Caco-2 (cell line): ENCODE data around the gene CENPV. TPM values are rescaled to one million over a fixed set of nuclear protein-coding genes. Genes with fewer than 3 reads are reported as not detected.

Experiments
- BruUV-seq: library from RNA; stranded (reverse); fragments of 400-500 nt; replicated peaks from 2 replicates; lab custom pipeline; 2021; lab: Mats Ljungman, UMichigan
- CTCF ChIA-PET: fragments of 300-600 bp; sonication (Branson Sonifier 250); formaldehyde crosslinking; loops from one replicate; lab custom pipeline; 2022; ENCODE audit warnings: antibody characterized with exemption; lab: Charles Lee
- POLR2A ChIA-PET: fragments of 300-600 bp; sonication (Branson Sonifier 250); formaldehyde crosslinking; loops from one replicate; lab custom pipeline; 2022; ENCODE audit warnings: antibody characterized with exemption; lab: Charles Lee
- DNase-seq, 2 experiments: peaks; one replicate each; pipeline versions ENCODE4 v3.0.0 to v3.0.0-alpha.2; 2020 to 2022
- H3K27me3 ChIP-seq: replicated peaks from 2 replicates; pipeline ENCODE4 v1.6.0; 2011; ENCODE audit warnings: low read length; ENCODE audit not compliant: control insufficient read depth, insufficient read depth
- H3K36me3 ChIP-seq: 2 replicates; pipeline ENCODE4 v1.5.1; 2011; ENCODE audit warnings: low read length; ENCODE audit not compliant: control insufficient read depth, insufficient read depth
- H3K4me1 ChIP-seq: fragments of 250-450 bp; sonication (Bioruptor Pico); 2 replicates; pipeline ENCODE4 v1.5.1; 2020; ENCODE audit warnings: mild to moderate bottlenecking
- H3K4me3 ChIP-seq: 2 replicates; pipeline ENCODE4 v1.5.1; 2011; ENCODE audit warnings: low read depth, mild to moderate bottlenecking, control low read depth, low read length
- H3K9me3 ChIP-seq: fragments of 250-450 bp; sonication (Bioruptor Pico); 2 replicates; pipeline ENCODE4 v1.5.1; 2020; ENCODE audit warnings: mild to moderate bottlenecking, moderate library complexity
- H3K27ac Mint-ChIP-seq: one replicate; pipeline ENCODE4 v1.8.0; 2022; ENCODE audit warnings: mixed read lengths; ENCODE audit not compliant: unreplicated experiment
- H3K27me3 Mint-ChIP-seq: one replicate; pipeline ENCODE4 v1.8.0; 2022; ENCODE audit warnings: mixed read lengths; ENCODE audit not compliant: insufficient read depth, unreplicated experiment
- H3K36me3 Mint-ChIP-seq: one replicate; pipeline ENCODE4 v1.8.0; 2022; ENCODE audit warnings: mild to moderate bottlenecking, mixed read lengths; ENCODE audit not compliant: insufficient read depth, unreplicated experiment
- H3K4me1 Mint-ChIP-seq: one replicate; pipeline ENCODE4 v1.8.0; 2022; ENCODE audit warnings: low read depth, mixed read lengths; ENCODE audit not compliant: unreplicated experiment
- H3K4me3 Mint-ChIP-seq: one replicate; pipeline ENCODE4 v1.8.0; 2022; ENCODE audit warnings: mild to moderate bottlenecking, moderate library complexity, mixed read lengths; ENCODE audit not compliant: unreplicated experiment
- H3K9me3 Mint-ChIP-seq: one replicate; pipeline ENCODE4 v1.8.0; 2022; ENCODE audit warnings: mixed read lengths; ENCODE audit not compliant: unreplicated experiment
- CTCF ChIP-seq, 2 experiments: fragments of 200-600 bp in 1 of 2; IDR thresholded peaks; 1 replicate in 1 of 2; 2 replicates in 1 of 2; pipeline versions ENCODE4 v1.5.1 to v1.8.0; 2011 to 2022; ENCODE audit warnings: antibody characterized with exemption in 1 of 2, control low read depth in 1 of 2, inconsistent platforms in 1 of 2, low read depth in 1 of 2, low read length in 1 of 2, mild to moderate bottlenecking in 1 of 2, moderate library complexity in 1 of 2; ENCODE audit not compliant: insufficient read depth in 1 of 2, severe bottlenecking in 1 of 2, unreplicated experiment in 1 of 2
- intact Hi-C: fragments of 100-400 bp; cut with micrococcal nuclease; formaldehyde crosslinking; loops from one replicate; pipeline ENCODE4 v1.10.0; 2022; ENCODE audit not compliant: unreplicated experiment
- total RNA-seq: library from RNA; stranded (reverse); gene quantifications from 2 replicates; pipeline ENCODE4 v1.2.3, GENCODE V29; 2022

CENPV gene
- total RNA-seq, 1 experiment from 2014 or later, result 92.8 TPM

GRCh38 chr17:16322636-16323035, 30.6 kb downstream of the CENPV start:
- no peaks in the 10 kb centered on the region for H3K9me3 Mint-ChIP-seq
- intact Hi-C loops, result no loop called here
- H3K4me1 Mint-ChIP-seq, result no peaks in the 10 kb centered on the region
- no peak for TF ChIP-seq CTCF (IDR thresholded peaks at IDR 0.05; ENCODE audit: insufficient read depth in 1 of 2, low read depth in 1 of 2, low read length in 1 of 2, severe bottlenecking in 1 of 2, unreplicated experiment in 1 of 2)
- POLR2A ChIA-PET, result no interaction called here
- no peak overlapping the region for H3K4me3 Mint-ChIP-seq
- H3K27me3 ChIP-seq, result no peaks in the 10 kb centered on the region
- H3K36me3 Mint-ChIP-seq, result no peaks in the 10 kb centered on the region
- H3K4me3 ChIP-seq, result no peak overlapping the region
- H3K36me3 ChIP-seq, result no peaks in the 10 kb centered on the region
- no peak overlapping the region for H3K27ac Mint-ChIP-seq
- H3K4me1 ChIP-seq, result no peaks in the 10 kb centered on the region
- H3K9me3 ChIP-seq, result no peaks in the 10 kb centered on the region
- H3K27me3 Mint-ChIP-seq, result no peaks in the 10 kb centered on the region
- DNase-seq, result no peak
- CTCF ChIA-PET, result no interaction called here
- BruUV-seq, result no TSS peak

GRCh38 chr17:16319969-16320368, 33.3 kb downstream of the CENPV start:
- Mint-ChIP-seq H3K9me3 (no peaks in the 10 kb centered on the region), H3K4me1 (no peaks in the 10 kb centered on the region), H3K36me3 (no peaks in the 10 kb centered on the region), H3K27ac (no peak overlapping the region), H3K27me3 (no peaks in the 10 kb centered on the region), H3K4me3 (no peak overlapping the region)
- intact Hi-C loops, result no loop called here
- CTCF ChIA-PET, result no interaction called here
- H3K9me3 ChIP-seq, result no peaks in the 10 kb centered on the region
- POLR2A ChIA-PET, result no interaction called here
- BruUV-seq, result no TSS peak
- no peak for DNase-seq
- no peaks in the 10 kb centered on the region for H3K27me3 ChIP-seq
- no peaks in the 10 kb centered on the region for H3K36me3 ChIP-seq
- TF ChIP-seq CTCF (IDR thresholded peaks at IDR 0.05; ENCODE audit: insufficient read depth in 1 of 2, low read depth in 1 of 2, low read length in 1 of 2, severe bottlenecking in 1 of 2, unreplicated experiment in 1 of 2), result no peak
- H3K4me1 ChIP-seq, result no peaks in the 10 kb centered on the region
- H3K4me3 ChIP-seq, result no peak overlapping the region

- H3K27me3 Mint-ChIP-seq, result no peaks in the 10 kb centered on the region
- H3K4me3 Mint-ChIP-seq, result no peak overlapping the region
- no peak for DNase-seq
- Histone ChIP-seq H3K27me3 (no peaks in the 10 kb centered on the region), H3K36me3 (no peaks in the 10 kb centered on the region), H3K9me3 (no peaks in the 10 kb centered on the region), H3K4me1 (peaks cover 16% of the 10 kb centered on the region), H3K4me3 (no peak overlapping the region)
- no peaks in the 10 kb centered on the region for H3K9me3 Mint-ChIP-seq
- intact Hi-C loops, result no loop called here
- H3K36me3 Mint-ChIP-seq, result peaks cover 7% of the 10 kb centered on the region
- POLR2A ChIA-PET, result no interaction called here
- BruUV-seq, result no TSS peak
- no peak overlapping the region for H3K27ac Mint-ChIP-seq
- H3K4me1 Mint-ChIP-seq, result no peaks in the 10 kb centered on the region
- TF ChIP-seq CTCF (IDR thresholded peaks at IDR 0.05; ENCODE audit: insufficient read depth in 1 of 2, low read depth in 1 of 2, low read length in 1 of 2, severe bottlenecking in 1 of 2, unreplicated experiment in 1 of 2), result no peak
- CTCF ChIA-PET, result no interaction called here
Observed at GRCh38 chr17:16314859-16315258, 38.4 kb downstream of the CENPV start.
